Vagina (tissue), 2 donors: ENCODE data around the gene BPIFB4.

ENCODE experiments used
- CTCF ChIP-seq, 3 experiments: fragments of 450-650 bp in 2 of 3; fragments of 200-600 bp in 1 of 3; sonication (generic) in 1 of 3; IDR thresholded peaks; one replicate each; pipeline ENCODE4 v1.5.1; 2017 to 2019; ENCODE audit warnings: antibody characterized with exemption in 3 of 3, mild to moderate bottlenecking in 2 of 3, moderate library complexity in 2 of 3
- POLR2AphosphoS5 ChIP-seq, 2 donors: sonication (generic); formaldehyde crosslinking; IDR thresholded peaks; one replicate each; pipeline ENCODE4 v1.9.0; 2017; ENCODE audit warnings: antibody characterized with exemption in 2 of 2, mild to moderate bottlenecking in 2 of 2, low read depth in 1 of 2; ENCODE audit not compliant: insufficient read depth in 1 of 2

GRCh38 chr20:33043731-33044181 lies 35.7 kb upstream of the BPIFB4 start:
- TF ChIP-seq CTCF (IDR thresholded peaks at IDR 0.05), result no peak
- no peak for TF ChIP-seq POLR2AphosphoS5 (IDR thresholded peaks at IDR 0.05; ENCODE audit: insufficient read depth in 1 of 2, low read depth in 1 of 2)
